Thyroid gland (tissue), 4 donors: ENCODE measurements around the gene DDX56.
"Not testable (repeated sequence)": the region's sequence is repeated elsewhere in the genome, so short reads cannot be mapped to it uniquely, and the experiment has no call there.

Experiments used
- CTCF ChIP-seq, 6 experiments: fragments of 200-600 bp in 3 of 6; fragments of 450-650 bp in 3 of 6; sonication (generic) in 3 of 6; IDR thresholded peaks; one replicate each; pipeline ENCODE4 v1.5.1; 2016 to 2019; ENCODE audit warnings: antibody characterized with exemption in 6 of 6, mild to moderate bottlenecking in 2 of 6, inconsistent platforms in 1 of 6, moderate library complexity in 1 of 6
- POLR2A ChIP-seq, 2 donors: fragments of 450-650 bp; IDR thresholded peaks; one replicate each; pipeline ENCODE4 v1.6.1; 2017; ENCODE audit warnings: antibody characterized with exemption in 2 of 2, mild to moderate bottlenecking in 2 of 2, moderate library complexity in 1 of 2

- TF ChIP-seq POLR2A, CTCF (IDR thresholded peaks at IDR 0.05): not testable (repeated sequence)
These were observed 23.5 kb upstream of the DDX56 start for GRCh38 chr7:44597181-44597580.
